Esophagus muscularis mucosa (tissue), 4 donors: ENCODE data around the gene ATP6V0E1. TPM values are rescaled to one million over a fixed set of nuclear protein-coding genes. Genes with fewer than 3 reads are reported as not detected.

ENCODE experiments used
- DNase-seq: peaks from one replicate; pipeline ENCODE4 v3.0.0-alpha.2; 2017; ENCODE audit errors: extremely low spot score
- H3K27ac ChIP-seq, 4 donors: fragments of 200-600 bp; sonication (generic); replicated peaks in 1 of 4; 1 replicate in 3 of 4; 2 replicates in 1 of 4; pipeline ENCODE4 v1.5.1; 2016 to 2019; ENCODE audit warnings: mild to moderate bottlenecking in 1 of 4
- H3K27me3 ChIP-seq, 4 donors: fragments of 200-600 bp; sonication (generic); one replicate each; pipeline versions ENCODE4 v1.5.1 to v1.6.0; 2016 to 2019
- H3K36me3 ChIP-seq, 4 donors: fragments of 200-600 bp; sonication (generic); one replicate each; pipeline ENCODE4 v1.5.1; 2016 to 2019
- H3K4me1 ChIP-seq, 4 donors: fragments of 200-600 bp; sonication (generic); one replicate each; pipeline ENCODE4 v1.5.1; 2016 to 2019
- H3K4me3 ChIP-seq, 4 donors: fragments of 200-600 bp; sonication (generic); 1 replicate in 2 of 4; 2 replicates in 2 of 4; pipeline ENCODE4 v1.5.1; 2016 to 2019; ENCODE audit warnings: mild to moderate bottlenecking in 4 of 4, moderate library complexity in 1 of 4
- H3K9me3 ChIP-seq, 4 donors: fragments of 200-600 bp; sonication (generic); 1 replicate in 3 of 4; 2 replicates in 1 of 4; pipeline ENCODE4 v1.5.1; 2016 to 2019
- CTCF ChIP-seq, 3 experiments: fragments of 200-600 bp in 2 of 3; fragments of 450-650 bp in 1 of 3; sonication (generic) in 2 of 3; IDR thresholded peaks; one replicate each; pipeline ENCODE4 v1.5.1; 2017 to 2019; ENCODE audit warnings: antibody characterized with exemption in 3 of 3, mild to moderate bottlenecking in 2 of 3, moderate library complexity in 1 of 3
- EP300 ChIP-seq: sonication (generic); formaldehyde crosslinking; IDR thresholded peaks from one replicate; pipeline ENCODE4 v1.6.1; 2017; ENCODE audit warnings: antibody characterized with exemption
- POLR2A ChIP-seq: fragments of 450-650 bp; IDR thresholded peaks from one replicate; pipeline ENCODE4 v1.6.1; 2017; ENCODE audit warnings: antibody characterized with exemption, moderate library complexity, mild to moderate bottlenecking, low read depth
- POLR2AphosphoS5 ChIP-seq, 2 donors: sonication (generic); formaldehyde crosslinking; IDR thresholded peaks; one replicate each; pipeline ENCODE4 v1.6.1; 2017; ENCODE audit warnings: antibody characterized with exemption in 2 of 2
- WGBS: methylation state at CpG from one replicate; pipeline ENCODE4 v1.1.5; 2018; 5-methylcytosine and 5-hydroxymethylcytosine counted together
- intact Hi-C: fragments of 100-400 bp; cut with DNase I; formaldehyde crosslinking; loops from one replicate; pipeline ENCODE4 v1.15.1; 2023
- total RNA-seq, 4 donors: library from RNA; depleted of rRNA; stranded (reverse); fragments of >200 nt; gene quantifications; one replicate each; pipeline versions ENCODE4 v1.1.0 to v1.2.1, GENCODE V29; 2016

Gene ATP6V0E1
- total RNA-seq, 4 donors from 2014 or later, result 106 to 210 (median 133) TPM

GRCh38 chr5:172943906-172944305 is 39.7 kb upstream of the ATP6V0E1 start:
- no peaks in the 10 kb centered on the region for H3K9me3 ChIP-seq
- peaks cover 3 to 10% (median 8%) of the 10 kb centered on the region in 4 donors for H3K4me1 ChIP-seq
- intact Hi-C loops, result no loop called here
- DNase-seq, result no peak
- peaks cover 6 to 76% (median 67%) of the 10 kb centered on the region in 4 donors for H3K36me3 ChIP-seq
- WGBS, result 80% methylated on average over 8 of the region's 8 CpGs
- H3K27me3 ChIP-seq, result no peaks in the 10 kb centered on the region
- TF ChIP-seq POLR2A, result no peak
- no peak overlapping the region for H3K4me3 ChIP-seq
- peak overlapping the region; percentile 40 to 65 (median 57) for H3K27ac ChIP-seq

GRCh38 chr5:172944741-172945140 is 38.8 kb upstream of the ATP6V0E1 start:
- Histone ChIP-seq H3K4me3 (no peak overlapping the region), H3K9me3 (no peaks in the 10 kb centered on the region), H3K27me3 (no peaks in the 10 kb centered on the region), H3K36me3 (peaks cover 6 to 68% (median 61%) of the 10 kb centered on the region in 4 donors), H3K27ac (no peak overlapping the region), H3K4me1 (peaks cover 3 to 10% (median 8%) of the 10 kb centered on the region in 4 donors)
- no peak for DNase-seq
- no peak for TF ChIP-seq POLR2AphosphoS5 (IDR thresholded peaks at IDR 0.05)
- no peak for TF ChIP-seq EP300
- TF ChIP-seq POLR2A, result no peak
- TF ChIP-seq CTCF (IDR thresholded peaks at IDR 0.05), result no peak
- intact Hi-C loops, result no loop called here
- WGBS, result 91% methylated on average over 6 of the region's 6 CpGs

GRCh38 chr5:172945151-172945550 is 38.4 kb upstream of the ATP6V0E1 start:
- TF ChIP-seq POLR2AphosphoS5 (IDR thresholded peaks at IDR 0.05) (no peak), CTCF (IDR thresholded peaks at IDR 0.05) (no peak), POLR2A (no peak), EP300 (no peak)
- Histone ChIP-seq H3K27ac (no peak overlapping the region), H3K36me3 (peaks cover 6 to 67% (median 59%) of the 10 kb centered on the region in 4 donors), H3K9me3 (no peaks in the 10 kb centered on the region), H3K27me3 (no peaks in the 10 kb centered on the region), H3K4me1 (peaks cover 0 to 10% (median 8%) of the 10 kb centered on the region in 4 donors), H3K4me3 (no peak overlapping the region)
- 94% methylated on average over 6 of the region's 6 CpGs for whole genome bisulfite sequencing
- intact Hi-C loops, result no loop called here
- no peak for DNase-seq

- H3K4me1 ChIP-seq, result peaks cover 0 to 11% (median 6%) of the 10 kb centered on the region in 4 donors
- intact Hi-C loops, result no loop called here
- H3K4me3 ChIP-seq, result no peak overlapping the region
- no peak for DNase-seq
- WGBS, result 79% methylated on average over 7 of the region's 7 CpGs
- H3K36me3 ChIP-seq, result peaks cover 6 to 69% (median 65%) of the 10 kb centered on the region in 4 donors
- no peak for TF ChIP-seq POLR2AphosphoS5 (IDR thresholded peaks at IDR 0.05)
- no peak for TF ChIP-seq EP300
- no peak for TF ChIP-seq POLR2A
- TF ChIP-seq CTCF (IDR thresholded peaks at IDR 0.05), result no peak
- H3K9me3 ChIP-seq, result no peaks in the 10 kb centered on the region
- no peaks in the 10 kb centered on the region for H3K27me3 ChIP-seq
- peak overlapping the region in 1 of 4 donors; percentile 30 for H3K27ac ChIP-seq
Measured at GRCh38 chr5:172946146-172946545, 37.4 kb upstream of the ATP6V0E1 start.

- Histone ChIP-seq H3K4me3 (no peak overlapping the region), H3K27ac (peak overlapping the region in 1 of 4 donors; percentile 11), H3K9me3 (no peaks in the 10 kb centered on the region), H3K4me1 (peaks cover 0 to 34% (median 10%) of the 10 kb centered on the region in 4 donors), H3K36me3 (peaks cover 6 to 56% (median 48%) of the 10 kb centered on the region in 4 donors), H3K27me3 (no peaks in the 10 kb centered on the region)
- 100% methylated on average over 1 of the region's 3 CpGs for WGBS
- no peak for DNase-seq
- intact Hi-C loops, result no loop called here
- TF ChIP-seq EP300, result no peak
- no peak for TF ChIP-seq POLR2AphosphoS5 (IDR thresholded peaks at IDR 0.05)
- TF ChIP-seq POLR2A, result no peak
- no peak for TF ChIP-seq CTCF (IDR thresholded peaks at IDR 0.05)
Measured at GRCh38 chr5:172949426-172949825, 34.1 kb upstream of the ATP6V0E1 start.
